K562 (cell line): Measurements from ENCODE around the gene PVALEF. TPM values are rescaled to one million over a fixed set of nuclear protein-coding genes. Genes with fewer than 3 reads are reported as not detected.

Experiments used
- ATAC-seq: fragments of 200-7000 bp; cut with Tn5 transposase; 3 replicates; pipeline ENCODE4 v1.9.1; 2020; ENCODE audit warnings: moderate library complexity
- BruUV-seq: library from RNA; stranded (reverse); fragments of 400-500 nt; replicated peaks from 2 replicates; lab custom pipeline; 2021; lab: Mats Ljungman, UMichigan
- CTCF ChIA-PET: fragments of 300-600 bp; formaldehyde crosslinking; extraction: SDS; loops from one replicate; lab custom pipeline; 2021; ENCODE audit warnings: low intra/inter-chr PET ratio; lab: Yijun Ruan, JAX
- POLR2A ChIA-PET: fragments of 300-600, 350-650 bp; sonication (Branson Sonifier 250); formaldehyde crosslinking; extraction: SDS; loops from one replicate; lab custom pipeline; 2021; ENCODE audit warnings: antibody characterized with exemption, inconsistent platforms; lab: Yijun Ruan, JAX
- DNase-seq, 4 experiments: peaks; one replicate each; pipeline versions ENCODE4 v3.0.0 to v3.0.0-alpha.2; 2011 to 2018; ENCODE audit warnings: low spot score in 3 of 4, mixed read lengths in 3 of 4; ENCODE audit errors: extremely low read depth in 1 of 4
- FAIRE-seq: peaks from 2 replicates; lab custom pipeline; 2011; peaks lifted over from hg19 to GRCh38; lab: Jason Lieb, UNC
- H2AFZ ChIP-seq: 2 replicates; pipeline ENCODE4 v1.6.0; 2011; ENCODE audit warnings: low read depth, low read length, control low read depth, inconsistent platforms
- H3K27ac ChIP-seq: fragments of 200-600 bp; 3 replicates; pipeline ENCODE4 v1.8.0; 2011; ENCODE audit warnings: low read depth, mild to moderate bottlenecking, control low read depth, inconsistent platforms, low read length, moderate library complexity, mixed read lengths; ENCODE audit errors: extremely low read depth
- H3K27me3 ChIP-seq, 2 experiments: fragments of 300-600 bp in 1 of 2; 2 replicates in 1 of 2; 3 replicates in 1 of 2; pipeline versions ENCODE4 v1.6.0 to v1.8.0; 2011; ENCODE audit warnings: inconsistent platforms in 2 of 2, low read length in 2 of 2, mild to moderate bottlenecking in 1 of 2, mixed read lengths in 1 of 2, moderate library complexity in 1 of 2; ENCODE audit not compliant: control insufficient read depth in 2 of 2, insufficient read depth in 2 of 2
- H3K36me3 ChIP-seq: fragments of 300-600 bp; 3 replicates; pipeline ENCODE4 v1.8.0; 2011; ENCODE audit warnings: mild to moderate bottlenecking, low read length, inconsistent platforms; ENCODE audit not compliant: control insufficient read depth, insufficient read depth
- H3K4me1 ChIP-seq, 2 experiments: fragments of 200-600 bp in 1 of 2; replicated peaks in 1 of 2; 2 replicates in 1 of 2; 3 replicates in 1 of 2; pipeline versions ENCODE4 v1.5.1 to v1.8.0; 2011; ENCODE audit warnings: inconsistent platforms in 2 of 2, low read length in 2 of 2, mild to moderate bottlenecking in 1 of 2, mixed read lengths in 1 of 2, moderate library complexity in 1 of 2; ENCODE audit not compliant: control insufficient read depth in 2 of 2, insufficient read depth in 2 of 2
- H3K4me2 ChIP-seq: 2 replicates; pipeline ENCODE4 v1.6.1; 2011; ENCODE audit warnings: low read length, control low read depth, inconsistent platforms, mixed read lengths; ENCODE audit not compliant: insufficient read depth
- H3K4me3 ChIP-seq: fragments of 200-600 bp; sonication (generic), shearing (Covaris generic); 2 replicates; pipeline ENCODE4 v1.5.1; 2016; ENCODE audit warnings: control low read depth, inconsistent platforms
- H3K79me2 ChIP-seq: fragments of 200-600 bp; 3 replicates; pipeline ENCODE4 v1.8.0; 2011; ENCODE audit warnings: low read length, inconsistent platforms; ENCODE audit not compliant: control insufficient read depth, insufficient read depth
- H3K9ac ChIP-seq, 2 experiments: 2 replicates each; pipeline versions ENCODE4 v1.6.0 to v1.6.1; 2011; ENCODE audit warnings: low read depth in 2 of 2, low read length in 2 of 2, control low read depth in 1 of 2, inconsistent platforms in 1 of 2, mild to moderate bottlenecking in 1 of 2, mixed read lengths in 1 of 2; ENCODE audit not compliant: insufficient read depth in 1 of 2
- H3K9me1 ChIP-seq: one replicate; pipeline ENCODE4 v1.6.0; 2011; ENCODE audit warnings: inconsistent platforms, mild to moderate bottlenecking, low read length, moderate library complexity; ENCODE audit not compliant: control insufficient read depth, insufficient read depth
- H3K9me3 ChIP-seq: replicated peaks from 2 replicates; pipeline ENCODE4 v1.5.1; 2011; ENCODE audit warnings: low read depth, low read length, inconsistent platforms; ENCODE audit not compliant: control insufficient read depth, insufficient read depth
- H4K20me1 ChIP-seq: replicated peaks from 2 replicates; pipeline ENCODE4 v1.6.1; 2011; ENCODE audit warnings: low read length, inconsistent platforms, mixed read lengths; ENCODE audit not compliant: control insufficient read depth, insufficient read depth
- BRD4 ChIP-seq: fragments of 200-600 bp; sonication (generic); IDR thresholded peaks from 2 replicates; pipeline ENCODE4 v1.6.1; 2017; ENCODE audit warnings: inconsistent platforms
- CHD7 ChIP-seq: fragments of 200-600 bp; sonication (generic); IDR thresholded peaks from one replicate; pipeline ENCODE4 v1.6.1; 2012; ENCODE audit warnings: mild to moderate bottlenecking, low read depth, low read length, inconsistent platforms
- PRMT5 ChIP-seq: sonication (generic); formaldehyde crosslinking; IDR thresholded peaks from 2 replicates; pipeline ENCODE4 v1.5.0; 2020; ENCODE audit warnings: missing genetic modification reagents
- RBM17 ChIP-seq: fragments of 200-400 bp; formaldehyde crosslinking; IDR thresholded peaks from 2 replicates; pipeline ENCODE4 v1.6.1; 2017; ENCODE audit warnings: low read depth, mild to moderate bottlenecking, low read length, borderline replicate concordance
- ZNF12 ChIP-seq: sonication (generic); formaldehyde crosslinking; IDR thresholded peaks from 2 replicates; pipeline ENCODE4 v1.4.0; 2020; ENCODE audit warnings: mild to moderate bottlenecking, missing genetic modification reagents
- WGBS: fragments of 100-300 bp; shearing (Covaris generic); methylation state at CpG from one replicate; pipeline ENCODE4 v1.1.6; 2016; ENCODE audit warnings: low coverage, mixed read lengths; ENCODE audit not compliant: insufficient coverage; ENCODE audit errors: missing lambda C conversion rate; 5-methylcytosine and 5-hydroxymethylcytosine counted together
- in situ Hi-C: fragments of 300-500 bp; cut with MboI; formaldehyde crosslinking; loops from 4 replicates; pipeline ENCODE4 v1.15.0; 2018; ENCODE audit warnings: inconsistent platforms, mixed read lengths
- intact Hi-C: fragments of 100-400 bp; cut with micrococcal nuclease; formaldehyde crosslinking; loops from 2 replicates; pipeline ENCODE4 v1.14.2; 2022
- polyA plus RNA-seq, 8 experiments: library from polyadenylated mRNA; depleted of rRNA in 4 of 8; stranded (reverse) in 5 of 8; unstranded in 3 of 8; fragments of >200 nt; fragmentation: Nextera tagmentation in 2 of 8; fragmentation: Illumina TruSeq in 1 of 8; extraction: Ambion mirVana in 2 of 8; extraction: Trizol in 1 of 8; gene quantifications; 2 replicates each; pipeline versions ENCODE4 v1.2.1 to v1.2.3, GENCODE V29; 2011 to 2014; ENCODE audit warnings: inconsistent platforms in 1 of 8, missing spikeins in 1 of 8
- total RNA-seq, 7 experiments: library from RNA; depleted of rRNA in 6 of 7; stranded (reverse); fragments of >200 nt in 6 of 7; fragmentation: Illumina TruSeq in 2 of 7; extraction: Trizol in 2 of 7; gene quantifications; 2 replicates each; pipeline versions ENCODE4 v1.2.1 to v1.2.3, GENCODE V29; 2011 to 2021; ENCODE audit warnings: low replicate concordance in 1 of 7
- TF ChIP-seq, protein P1 (sequence below): fragments of 450-650 bp; formaldehyde crosslinking; conservative IDR thresholded peaks from 2 replicates; pipeline ENCODE4 v1.4.0; 2022; ENCODE audit warnings: mild to moderate bottlenecking, missing genetic modification characterization
- TF ChIP-seq, protein P2 (sequence below): fragments of 250-450 bp; sonication (Bioruptor Pico); IDR thresholded peaks from 2 replicates; pipeline ENCODE4 v1.5.0; 2022; ENCODE audit warnings: mild to moderate bottlenecking

PVALEF gene
- total and polyA plus RNA-seq, 9 of the 15 experiments (the other 6 are each of a cell fraction or from before 2014, with no cell fraction given): not detected

- ChIA-PET CTCF (no interaction called here), POLR2A (no interaction called here)
- DNase-seq: no peak
- intact Hi-C loops: no loop called here
- peaks cover 5 to 48% of the 10 kb centered on the region in 2 experiments; a peak in 4 of 5 replicates for H3K27me3 ChIP-seq
- H3K4me1 ChIP-seq: peaks cover 0 to 14% of the 10 kb centered on the region in 2 experiments; a peak in 3 of 5 replicates
- no peaks in the 10 kb centered on the region for H3K36me3 ChIP-seq
- no TSS peak for BruUV-seq
- H3K9ac ChIP-seq: no peak overlapping the region
- FAIRE-seq: no peak
- no peak overlapping the region for H3K27ac ChIP-seq
- in situ Hi-C loops: no loop called here
- H4K20me1 ChIP-seq: no peaks in the 10 kb centered on the region
- H3K79me2 ChIP-seq: no peaks in the 10 kb centered on the region
- ATAC-seq: no peak
- no peak overlapping the region for H3K4me3 ChIP-seq
- H3K9me1 ChIP-seq: no peaks in the 10 kb centered on the region
- WGBS: 0% methylated on average over 1 of the region's 1 CpG
- no peak overlapping the region for H3K4me2 ChIP-seq
- H3K9me3 ChIP-seq: no peaks in the 10 kb centered on the region; the same call in none of the 2 replicates
- H2AFZ ChIP-seq: no peak overlapping the region
- TF ChIP-seq ZNF12: no peak
- no peak for TF ChIP-seq RBM17
- no peak for TF ChIP-seq BRD4
- TF ChIP-seq, protein P1, sequence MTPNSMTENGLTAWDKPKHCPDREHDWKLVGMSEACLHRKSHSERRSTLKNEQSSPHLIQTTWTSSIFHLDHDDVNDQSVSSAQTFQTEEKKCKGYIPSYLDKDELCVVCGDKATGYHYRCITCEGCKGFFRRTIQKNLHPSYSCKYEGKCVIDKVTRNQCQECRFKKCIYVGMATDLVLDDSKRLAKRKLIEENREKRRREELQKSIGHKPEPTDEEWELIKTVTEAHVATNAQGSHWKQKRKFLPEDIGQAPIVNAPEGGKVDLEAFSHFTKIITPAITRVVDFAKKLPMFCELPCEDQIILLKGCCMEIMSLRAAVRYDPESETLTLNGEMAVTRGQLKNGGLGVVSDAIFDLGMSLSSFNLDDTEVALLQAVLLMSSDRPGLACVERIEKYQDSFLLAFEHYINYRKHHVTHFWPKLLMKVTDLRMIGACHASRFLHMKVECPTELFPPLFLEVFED (CRISPR knock-in tag): no peak
- TF ChIP-seq, protein P2, sequence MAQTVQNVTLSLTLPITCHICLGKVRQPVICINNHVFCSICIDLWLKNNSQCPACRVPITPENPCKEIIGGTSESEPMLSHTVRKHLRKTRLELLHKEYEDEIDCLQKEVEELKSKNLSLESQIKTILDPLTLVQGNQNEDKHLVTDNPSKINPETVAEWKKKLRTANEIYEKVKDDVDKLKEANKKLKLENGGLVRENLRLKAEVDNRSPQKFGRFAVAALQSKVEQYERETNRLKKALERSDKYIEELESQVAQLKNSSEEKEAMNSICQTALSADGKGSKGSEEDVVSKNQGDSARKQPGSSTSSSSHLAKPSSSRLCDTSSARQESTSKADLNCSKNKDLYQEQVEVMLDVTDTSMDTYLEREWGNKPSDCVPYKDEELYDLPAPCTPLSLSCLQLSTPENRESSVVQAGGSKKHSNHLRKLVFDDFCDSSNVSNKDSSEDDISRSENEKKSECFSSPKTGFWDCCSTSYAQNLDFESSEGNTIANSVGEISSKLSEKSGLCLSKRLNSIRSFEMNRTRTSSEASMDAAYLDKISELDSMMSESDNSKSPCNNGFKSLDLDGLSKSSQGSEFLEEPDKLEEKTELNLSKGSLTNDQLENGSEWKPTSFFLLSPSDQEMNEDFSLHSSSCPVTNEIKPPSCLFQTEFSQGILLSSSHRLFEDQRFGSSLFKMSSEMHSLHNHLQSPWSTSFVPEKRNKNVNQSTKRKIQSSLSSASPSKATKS: no peak
- TF ChIP-seq PRMT5 (CRISPR knock-in tag): no peak
- no peak for TF ChIP-seq CHD7
Measured at GRCh38 chr17:81173762-81174155, 8.5 kb downstream of the PVALEF start.
